ENCODE data around the gene SLC25A12.

Gene SLC25A12

GRCh38 chr2:171883275-171883893 is 10.7 kb downstream of the SLC25A12 start:
- no peak for DNase-seq (ENCODE audit: low read depth in 2 of 2)

GRCh38 chr2:171882089-171882769 is 11.8 kb downstream of the SLC25A12 start:
- no peak for DNase-seq (ENCODE audit: low read depth in 2 of 2)

GRCh38 chr2:171880774-171881173 is 13.3 kb downstream of the SLC25A12 start:
- DNase-seq (ENCODE audit: low read depth in 2 of 2), result no peak

GRCh38 chr2:171879865-171880264 is 14.2 kb downstream of the SLC25A12 start:
- no peak for DNase-seq (ENCODE audit: low read depth in 2 of 2)

- DNase-seq (ENCODE audit: low read depth in 2 of 2), result no peak
These were observed 15.5 kb downstream of the SLC25A12 start for GRCh38 chr2:171878481-171878993.

GRCh38 chr2:171874963-171875362 is 19.1 kb downstream of the SLC25A12 start:
- DNase-seq (ENCODE audit: low read depth in 2 of 2), result no peak

- no peak for DNase-seq (ENCODE audit: low read depth in 2 of 2)
These were observed 19.5 kb downstream of the SLC25A12 start for GRCh38 chr2:171874517-171874916.

- no peak for DNase-seq (ENCODE audit: low read depth in 2 of 2)
These were observed 29.6 kb downstream of the SLC25A12 start for GRCh38 chr2:171864357-171864985.

- no peak for DNase-seq (ENCODE audit: low read depth in 2 of 2)
These were observed 31.5 kb downstream of the SLC25A12 start for GRCh38 chr2:171862501-171862900.

GRCh38 chr2:171858397-171858958 is 35.6 kb downstream of the SLC25A12 start:
- no peak for DNase-seq (ENCODE audit: low read depth in 2 of 2)

GRCh38 chr2:171855401-171855800 is 38.6 kb downstream of the SLC25A12 start:
- DNase-seq (ENCODE audit: low read depth in 2 of 2), result no peak

GRCh38 chr2:171852366-171852888 is 41.6 kb downstream of the SLC25A12 start:
- no peak for DNase-seq (ENCODE audit: low read depth in 2 of 2)

- no peak for DNase-seq (ENCODE audit: low read depth in 2 of 2)
These were observed 46.4 kb downstream of the SLC25A12 start for GRCh38 chr2:171847627-171848026.

GRCh38 chr2:171846894-171847293 is 47.1 kb downstream of the SLC25A12 start:
- DNase-seq (ENCODE audit: low read depth in 2 of 2), result no peak

- DNase-seq (ENCODE audit: low read depth in 2 of 2), result no peak
These were observed 52.0 kb downstream of the SLC25A12 start for GRCh38 chr2:171841996-171842395.

- DNase-seq (ENCODE audit: low read depth in 2 of 2), result no peak
These were observed 56.3 kb downstream of the SLC25A12 start for GRCh38 chr2:171837736-171838135.

- DNase-seq (ENCODE audit: low read depth in 2 of 2), result no peak
These were observed 57.7 kb downstream of the SLC25A12 start for GRCh38 chr2:171836146-171836910.

- DNase-seq (ENCODE audit: low read depth in 2 of 2), result no peak
These were observed 58.7 kb downstream of the SLC25A12 start for GRCh38 chr2:171835386-171835785.

GRCh38 chr2:171834286-171834685 is 59.8 kb downstream of the SLC25A12 start:
- DNase-seq (ENCODE audit: low read depth in 2 of 2), result no peak

- no peak for DNase-seq (ENCODE audit: low read depth in 2 of 2)
These were observed 61.6 kb downstream of the SLC25A12 start for GRCh38 chr2:171832489-171832888.

GRCh38 chr2:171830039-171830438 is 64.0 kb downstream of the SLC25A12 start:
- no peak for DNase-seq (ENCODE audit: low read depth in 2 of 2)

GRCh38 chr2:171824086-171824485 is 70.0 kb downstream of the SLC25A12 start:
- no peak for DNase-seq (ENCODE audit: low read depth in 2 of 2)
